Right atrium auricular region (tissue), 2 donors: Measurements from ENCODE around the gene C2orf78. TPM values are rescaled to one million over a fixed set of nuclear protein-coding genes. Genes with fewer than 3 reads are reported as not detected.
A peak's percentile ranks its signal among the peaks of the same experiment; 100 is the strongest.

ENCODE experiments used
- DNase-seq: peaks from one replicate; pipeline ENCODE4 v3.0.0-alpha.2; 2019; ENCODE audit warnings: low spot score
- H3K27ac ChIP-seq, 2 donors: fragments of 200-600 bp; sonication (generic); 1 replicate in 1 of 2; 2 replicates in 1 of 2; pipeline ENCODE4 v1.5.1; 2016 to 2019
- H3K27me3 ChIP-seq, 2 donors: fragments of 200-600 bp; sonication (generic); one replicate each; pipeline versions ENCODE4 v1.5.1 to v1.6.0; 2017 to 2019
- H3K36me3 ChIP-seq: fragments of 200-600 bp; sonication (generic); one replicate; pipeline ENCODE4 v1.5.1; 2016
- H3K4me1 ChIP-seq, 2 donors: fragments of 200-600 bp; sonication (generic); one replicate each; pipeline versions ENCODE4 v1.5.1 to v1.6.0; 2017 to 2019
- H3K4me3 ChIP-seq, 2 donors: fragments of 200-600 bp; sonication (generic); 1 replicate in 1 of 2; 2 replicates in 1 of 2; pipeline ENCODE4 v1.5.1; 2017 to 2019; ENCODE audit warnings: mild to moderate bottlenecking in 1 of 2, moderate library complexity in 1 of 2
- H3K9me3 ChIP-seq, 2 donors: fragments of 200-600 bp; sonication (generic); one replicate each; pipeline ENCODE4 v1.5.1; 2019
- total RNA-seq, 2 donors: library from RNA; depleted of rRNA; stranded (reverse); fragments of >200 nt; gene quantifications; one replicate each; pipeline ENCODE4 v1.1.0, GENCODE V29; 2016
- TF ChIP-seq, protein P1 (sequence below), 2 donors: fragments of 200-600 bp; sonication (generic); IDR thresholded peaks; one replicate each; pipeline ENCODE4 v1.5.1; 2019; ENCODE audit warnings: antibody characterized with exemption in 2 of 2

Gene C2orf78
- total RNA-seq, 2 donors from 2014 or later: not detected

DNA sequence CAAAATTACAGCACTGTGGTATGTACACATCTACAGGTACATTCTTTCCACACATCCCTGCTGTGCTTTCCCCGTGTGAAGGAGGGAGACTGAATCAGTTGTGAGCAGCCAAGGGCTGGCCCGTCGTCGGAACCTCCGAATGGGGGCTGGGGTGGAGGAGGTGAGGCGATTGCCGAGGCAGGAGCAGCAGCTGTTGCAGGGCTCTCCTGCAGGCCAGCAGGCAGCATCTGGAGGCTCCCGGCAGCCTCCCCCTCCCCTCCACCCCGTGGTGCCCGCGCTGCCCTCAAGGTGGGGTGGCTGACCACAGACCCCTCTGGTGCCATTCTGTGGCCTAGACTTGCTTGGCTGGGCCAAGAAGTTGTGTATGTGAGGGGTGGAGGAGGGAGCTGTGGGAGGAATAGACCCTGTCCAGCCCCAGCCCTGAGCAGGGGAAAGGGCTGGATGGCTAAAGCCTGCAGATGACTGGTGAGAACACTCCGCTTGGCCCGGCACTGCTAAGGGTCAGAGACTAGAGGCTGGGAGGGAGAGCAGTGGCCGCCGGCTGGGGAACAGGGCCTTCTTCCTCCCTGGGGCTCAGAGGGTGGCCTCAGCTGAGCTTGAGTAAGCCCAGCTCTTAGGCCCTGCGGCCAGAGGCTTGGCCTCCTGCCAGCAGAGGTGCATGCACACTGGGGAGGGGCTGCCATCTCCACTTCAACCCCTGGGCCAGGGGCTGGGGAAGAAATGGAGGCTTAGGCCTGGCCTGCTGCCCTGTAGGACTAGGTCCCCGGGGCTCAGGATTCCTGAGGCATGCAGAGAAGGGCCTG, 52.4 kb downstream of the C2orf78 start:
- Histone ChIP-seq H3K4me3 (no peak overlapping the region), H3K4me1 (peaks cover 0 to 21% of the 10 kb centered on the region in 2 donors), H3K9me3 (no peaks in the 10 kb centered on the region), H3K27ac (no peak overlapping the region), H3K27me3 (no peaks in the 10 kb centered on the region), H3K36me3 (peaks cover 16% of the 10 kb centered on the region)
- no peak for DNase-seq
- TF ChIP-seq, protein P1, sequence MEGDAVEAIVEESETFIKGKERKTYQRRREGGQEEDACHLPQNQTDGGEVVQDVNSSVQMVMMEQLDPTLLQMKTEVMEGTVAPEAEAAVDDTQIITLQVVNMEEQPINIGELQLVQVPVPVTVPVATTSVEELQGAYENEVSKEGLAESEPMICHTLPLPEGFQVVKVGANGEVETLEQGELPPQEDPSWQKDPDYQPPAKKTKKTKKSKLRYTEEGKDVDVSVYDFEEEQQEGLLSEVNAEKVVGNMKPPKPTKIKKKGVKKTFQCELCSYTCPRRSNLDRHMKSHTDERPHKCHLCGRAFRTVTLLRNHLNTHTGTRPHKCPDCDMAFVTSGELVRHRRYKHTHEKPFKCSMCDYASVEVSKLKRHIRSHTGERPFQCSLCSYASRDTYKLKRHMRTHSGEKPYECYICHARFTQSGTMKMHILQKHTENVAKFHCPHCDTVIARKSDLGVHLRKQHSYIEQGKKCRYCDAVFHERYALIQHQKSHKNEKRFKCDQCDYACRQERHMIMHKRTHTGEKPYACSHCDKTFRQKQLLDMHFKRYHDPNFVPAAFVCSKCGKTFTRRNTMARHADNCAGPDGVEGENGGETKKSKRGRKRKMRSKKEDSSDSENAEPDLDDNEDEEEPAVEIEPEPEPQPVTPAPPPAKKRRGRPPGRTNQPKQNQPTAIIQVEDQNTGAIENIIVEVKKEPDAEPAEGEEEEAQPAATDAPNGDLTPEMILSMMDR (IDR thresholded peaks at IDR 0.05): no peak

DNA sequence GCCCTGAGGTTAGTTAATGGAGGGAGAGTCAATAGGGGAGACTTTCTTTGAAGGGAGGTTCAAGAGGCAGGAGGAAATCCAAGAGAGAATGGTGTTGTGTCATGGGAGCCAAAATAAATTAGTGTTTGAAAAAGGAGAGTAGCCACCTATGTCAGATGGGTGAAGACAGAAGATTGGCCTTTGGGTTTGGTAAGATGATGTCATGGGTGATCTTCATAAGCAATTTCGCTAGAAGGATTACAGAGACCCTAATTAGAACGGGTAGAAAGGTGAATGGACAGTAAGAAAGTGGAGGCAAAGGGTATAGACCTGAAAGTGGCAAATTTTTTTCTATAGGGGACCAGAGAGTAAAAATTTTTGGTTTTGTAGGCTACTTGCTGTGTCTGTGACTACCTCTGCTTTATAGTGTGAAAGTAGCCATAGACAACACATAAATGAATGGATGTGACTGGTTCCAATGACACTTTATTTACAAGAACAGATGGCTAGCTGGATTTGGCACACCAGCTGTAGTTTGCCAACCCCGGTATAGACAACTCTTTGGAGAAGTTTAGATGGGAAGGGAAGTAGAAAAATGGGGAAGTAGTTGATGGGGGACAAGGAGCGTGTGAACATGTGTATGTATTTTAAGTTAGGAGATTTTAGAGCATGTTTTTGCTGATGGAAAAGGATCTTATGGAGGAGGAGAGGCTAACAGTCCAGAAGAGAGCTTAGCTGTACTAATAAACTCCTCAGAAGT, 54.0 kb downstream of the C2orf78 start:
- Histone ChIP-seq H3K27me3 (no peaks in the 10 kb centered on the region), H3K9me3 (no peaks in the 10 kb centered on the region), H3K27ac (peak overlapping the region in 1 of 2 donors; percentile 37), H3K4me3 (no peak overlapping the region), H3K4me1 (peaks cover 0 to 14% of the 10 kb centered on the region in 2 donors), H3K36me3 (peaks cover 4% of the 10 kb centered on the region)
- TF ChIP-seq, protein P1 (IDR thresholded peaks at IDR 0.05): no peak
- DNase-seq: no peak

DNA sequence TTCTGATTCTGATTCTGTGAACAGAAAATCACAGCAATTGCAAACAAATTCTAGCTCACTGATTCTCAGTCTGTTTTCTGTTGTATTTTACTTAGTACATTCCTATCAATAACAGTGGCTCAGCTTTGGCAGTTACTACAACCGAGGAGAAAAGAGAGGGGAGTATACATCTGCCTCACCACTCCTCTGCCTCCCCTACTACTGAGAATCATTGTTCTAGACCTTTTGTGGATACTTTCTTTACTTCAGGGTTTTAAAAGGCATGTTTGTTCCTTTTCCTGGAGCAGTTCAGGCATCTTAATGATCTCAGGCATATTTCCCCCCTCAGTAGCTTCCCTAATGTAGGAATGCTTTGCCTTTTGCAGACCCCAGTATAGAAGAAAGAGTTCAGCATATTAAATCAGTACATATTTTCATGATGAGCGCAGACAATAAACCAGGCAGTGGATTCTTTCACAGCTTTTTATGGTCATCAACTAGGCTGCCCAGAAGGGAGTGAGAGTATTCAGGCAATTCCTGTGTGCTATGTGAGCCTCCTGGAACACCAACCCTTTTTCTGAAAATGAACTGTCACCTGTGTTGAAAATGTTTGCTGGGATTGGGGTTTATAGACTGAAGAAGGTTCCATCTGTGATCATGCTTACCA, 55.0 kb downstream of the C2orf78 start:
- Histone ChIP-seq H3K9me3 (no peaks in the 10 kb centered on the region), H3K27ac (peak overlapping the region in 1 of 2 donors; percentile 37), H3K36me3 (peaks cover 5% of the 10 kb centered on the region), H3K27me3 (no peaks in the 10 kb centered on the region), H3K4me1 (peaks cover 0 to 12% of the 10 kb centered on the region in 2 donors), H3K4me3 (no peak overlapping the region)
- DNase-seq: no peak
- TF ChIP-seq, protein P1 (IDR thresholded peaks at IDR 0.05): no peak

DNA sequence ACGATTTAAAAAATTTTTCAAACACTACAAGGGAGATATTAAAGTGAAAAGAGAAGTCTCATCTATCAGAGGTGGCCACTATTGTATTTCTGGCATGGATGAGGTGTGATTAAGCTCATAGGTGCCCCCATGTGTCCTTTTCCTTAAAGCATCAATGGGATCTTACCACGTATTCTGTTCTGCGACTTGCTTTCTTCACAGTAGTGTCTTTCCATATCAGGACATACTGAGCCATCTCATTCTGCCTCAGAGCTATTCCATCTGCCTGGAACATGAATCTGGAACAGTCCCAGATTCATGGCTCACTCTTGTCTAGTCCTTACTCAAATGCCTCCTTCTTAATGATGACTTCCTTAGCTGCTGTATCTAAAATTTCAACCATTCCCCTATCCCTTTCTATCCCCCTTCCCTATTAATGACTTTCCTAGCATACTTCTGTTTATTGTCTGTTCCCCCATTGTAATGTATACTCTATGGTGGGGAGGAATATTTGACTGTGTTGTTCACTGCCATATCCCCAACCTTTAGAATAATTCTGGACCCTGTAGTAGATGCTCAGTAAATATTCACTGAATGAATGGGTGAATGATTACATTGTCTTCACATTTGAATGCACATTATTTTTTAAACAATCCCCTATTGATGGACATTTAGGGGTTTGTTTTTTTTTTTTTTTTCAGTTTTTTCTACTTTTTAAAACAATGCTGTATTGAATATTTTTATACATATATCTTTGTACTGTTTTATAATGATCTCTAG, 55.8 kb downstream of the C2orf78 start:
- Histone ChIP-seq H3K4me1 (peaks cover 0 to 12% of the 10 kb centered on the region in 2 donors), H3K4me3 (no peak overlapping the region)
- TF ChIP-seq, protein P1 (IDR thresholded peaks at IDR 0.05): no peak

More for the DNA sequence above, 55.8 kb downstream of the C2orf78 start:
- H3K27ac ChIP-seq: peak overlapping the region in 1 of 2 donors; percentile 37
- H3K27me3 ChIP-seq: no peaks in the 10 kb centered on the region
- no peak for DNase-seq
- no peaks in the 10 kb centered on the region for H3K9me3 ChIP-seq
- H3K36me3 ChIP-seq: peaks cover 13% of the 10 kb centered on the region
